HepG2 (cell line): ENCODE data around the gene ATOH7.

Source experiments
- CREM ChIP-seq, 2 experiments: sonication (generic) in 1 of 2; formaldehyde crosslinking in 1 of 2; IDR thresholded peaks; 2 replicates each; pipeline versions ENCODE4 v1.4.0 to v1.6.1; 2016 to 2020; ENCODE audit warnings: antibody characterized with exemption in 1 of 2, mild to moderate bottlenecking in 1 of 2, missing genetic modification reagents in 1 of 2
- CTCF ChIP-seq: sonication (generic); formaldehyde crosslinking; IDR thresholded peaks from 2 replicates; pipeline ENCODE4 v1.5.0; 2020; ENCODE audit warnings: mild to moderate bottlenecking, missing genetic modification reagents, moderate library complexity
- ERF ChIP-seq: IDR thresholded peaks from 2 replicates; pipeline ENCODE4 v1.6.1; 2018; ENCODE audit warnings: missing biosample characterization, missing genetic modification reagents
- ETV5 ChIP-seq: IDR thresholded peaks from 2 replicates; pipeline ENCODE4 v1.6.1; 2018; ENCODE audit warnings: missing biosample characterization, missing genetic modification reagents, inconsistent platforms, borderline replicate concordance
- FIP1L1 ChIP-seq: fragments of 200-400 bp; formaldehyde crosslinking; IDR thresholded peaks from 2 replicates; pipeline ENCODE4 v1.6.1; 2018; ENCODE audit warnings: low read depth, mild to moderate bottlenecking, low read length, moderate library complexity, borderline replicate concordance; ENCODE audit not compliant: insufficient read depth
- HNRNPUL1 ChIP-seq: fragments of 200-400 bp; formaldehyde crosslinking; IDR thresholded peaks from 2 replicates; pipeline ENCODE4 v1.6.1; 2017; ENCODE audit warnings: low read depth, mild to moderate bottlenecking, low read length, moderate library complexity
- LCORL ChIP-seq, 2 experiments: fragments of 450-650 bp in 1 of 2; sonication (generic) in 1 of 2; formaldehyde crosslinking in 1 of 2; IDR thresholded peaks; 2 replicates each; pipeline versions ENCODE4 v1.5.0 to v1.6.1; 2017 to 2020; ENCODE audit warnings: antibody characterized with exemption in 1 of 2, missing genetic modification reagents in 1 of 2
- POLR2A ChIP-seq, 2 experiments: IDR thresholded peaks; 2 replicates each; pipeline ENCODE4 v1.6.1; 2011; ENCODE audit warnings: low read depth in 2 of 2, low read length in 2 of 2, mild to moderate bottlenecking in 1 of 2, moderate library complexity in 1 of 2; ENCODE audit not compliant: insufficient read depth in 1 of 2
- YEATS2 ChIP-seq: sonication (generic); formaldehyde crosslinking; IDR thresholded peaks from 2 replicates; pipeline ENCODE4 v1.4.0; 2020; ENCODE audit warnings: missing genetic modification reagents, borderline replicate concordance
- ZNF138 ChIP-seq: sonication (generic); formaldehyde crosslinking; IDR thresholded peaks from 2 replicates; pipeline ENCODE4 v1.5.0; 2020; ENCODE audit warnings: mild to moderate bottlenecking, low read depth, missing genetic modification reagents

GRCh38 chr10:68224810-68225209, 7.1 kb downstream of the ATOH7 start:
- TF ChIP-seq CREM (IDR thresholded peaks at IDR 0.05) (no peak), CREM (CRISPR knock-in tag; IDR thresholded peaks at IDR 0.05) (no peak), HNRNPUL1 (no peak), YEATS2 (CRISPR knock-in tag) (no peak), ETV5 (CRISPR knock-in tag) (no peak), ZNF138 (CRISPR knock-in tag) (no peak), POLR2A (IDR thresholded peaks at IDR 0.05; ENCODE audit: insufficient read depth in 1 of 2, low read depth in 2 of 2, low read length in 2 of 2) (no peak), LCORL (IDR thresholded peaks at IDR 0.05) (no peak), LCORL (CRISPR knock-in tag; IDR thresholded peaks at IDR 0.05) (no peak), ERF (CRISPR knock-in tag) (no peak), CTCF (CRISPR knock-in tag) (no peak), FIP1L1 (no peak)
